Skeletal muscle tissue (tissue), 4 donors: ENCODE measurements around the gene RELB. TPM values are rescaled to one million over a fixed set of nuclear protein-coding genes. Genes with fewer than 3 reads are reported as not detected.

ENCODE experiments used
- H3K27ac ChIP-seq: one replicate; pipeline ENCODE4 v1.7.0; 2013; ENCODE audit warnings: mild to moderate bottlenecking, low read depth, low read length, inconsistent platforms
- H3K27me3 ChIP-seq, 3 donors: one replicate each; pipeline ENCODE4 v1.7.0; 2013; ENCODE audit warnings: low read length in 3 of 3; ENCODE audit not compliant: control insufficient read depth in 3 of 3, insufficient read depth in 3 of 3
- H3K36me3 ChIP-seq, 3 donors: one replicate each; pipeline ENCODE4 v1.7.0; 2013; ENCODE audit warnings: low read length in 3 of 3; ENCODE audit not compliant: control insufficient read depth in 3 of 3, insufficient read depth in 3 of 3
- H3K4me1 ChIP-seq, 3 donors: one replicate each; pipeline ENCODE4 v1.7.0; 2013; ENCODE audit warnings: low read length in 3 of 3, mild to moderate bottlenecking in 3 of 3; ENCODE audit not compliant: control insufficient read depth in 3 of 3, insufficient read depth in 3 of 3
- H3K4me3 ChIP-seq, 3 donors: one replicate each; pipeline ENCODE4 v1.7.0; 2013; ENCODE audit warnings: low read length in 3 of 3
- H3K9ac ChIP-seq, 3 donors: one replicate each; pipeline ENCODE4 v1.7.0; 2013; ENCODE audit warnings: low read length in 3 of 3, mild to moderate bottlenecking in 3 of 3, moderate library complexity in 2 of 3, low read depth in 1 of 3
- H3K9me3 ChIP-seq, 3 donors: one replicate each; pipeline ENCODE4 v1.7.0; 2013; ENCODE audit warnings: low read length in 3 of 3; ENCODE audit not compliant: control insufficient read depth in 3 of 3
- total RNA-seq: library from RNA; depleted of rRNA; stranded (reverse); fragments of >200 nt; gene quantifications from one replicate; pipeline ENCODE4 v1.2.3, GENCODE V29; 2014
- donor health status: Osteomylitis.

RELB gene
- total RNA-seq, 1 donor from 2014 or later: 7.8 TPM

- Histone ChIP-seq H3K27me3 (no peaks in the 10 kb centered on the region), H3K9ac (no peak overlapping the region), H3K9me3 (no peaks in the 10 kb centered on the region), H3K4me3 (no peak overlapping the region), H3K27ac (no peak overlapping the region), H3K36me3 (peaks cover 43 to 53% (median 44%) of the 10 kb centered on the region in 3 donors), H3K4me1 (no peaks in the 10 kb centered on the region)
Measured at GRCh38 chr19:44985445-44985844, 15.8 kb upstream of the RELB start.

- Histone ChIP-seq H3K9me3 (no peaks in the 10 kb centered on the region), H3K4me1 (no peaks in the 10 kb centered on the region), H3K27ac (no peak overlapping the region), H3K4me3 (no peak overlapping the region), H3K9ac (no peak overlapping the region), H3K36me3 (peaks cover 51 to 61% (median 53%) of the 10 kb centered on the region in 3 donors), H3K27me3 (no peaks in the 10 kb centered on the region)
Measured at GRCh38 chr19:44986389-44986788, 14.9 kb upstream of the RELB start.

- H3K9ac ChIP-seq: no peak overlapping the region
- no peaks in the 10 kb centered on the region for H3K4me1 ChIP-seq
- H3K9me3 ChIP-seq: no peaks in the 10 kb centered on the region
- H3K4me3 ChIP-seq: no peak overlapping the region
- peaks cover 58 to 66% (median 60%) of the 10 kb centered on the region in 3 donors for H3K36me3 ChIP-seq
- H3K27me3 ChIP-seq: no peaks in the 10 kb centered on the region
- no peak overlapping the region for H3K27ac ChIP-seq
Measured at GRCh38 chr19:44987148-44987675, 14.1 kb upstream of the RELB start.

- Histone ChIP-seq H3K9me3 (no peaks in the 10 kb centered on the region), H3K27ac (no peak overlapping the region), H3K4me1 (no peaks in the 10 kb centered on the region), H3K9ac (no peak overlapping the region), H3K4me3 (no peak overlapping the region), H3K27me3 (no peaks in the 10 kb centered on the region), H3K36me3 (peaks cover 58 to 67% (median 64%) of the 10 kb centered on the region in 3 donors)
Measured at GRCh38 chr19:44988273-44988672, 13.0 kb upstream of the RELB start.

- no peak overlapping the region for H3K27ac ChIP-seq
- no peaks in the 10 kb centered on the region for H3K9me3 ChIP-seq
- peaks cover 58 to 67% (median 64%) of the 10 kb centered on the region in 3 donors for H3K36me3 ChIP-seq
- H3K4me3 ChIP-seq: no peak overlapping the region
- no peaks in the 10 kb centered on the region for H3K4me1 ChIP-seq
- H3K9ac ChIP-seq: no peak overlapping the region
- no peaks in the 10 kb centered on the region for H3K27me3 ChIP-seq
Measured at GRCh38 chr19:44988896-44989556, 12.2 kb upstream of the RELB start.

- no peaks in the 10 kb centered on the region for H3K27me3 ChIP-seq
- no peaks in the 10 kb centered on the region for H3K4me1 ChIP-seq
- H3K27ac ChIP-seq: no peak overlapping the region
- no peak overlapping the region for H3K9ac ChIP-seq
- H3K36me3 ChIP-seq: peaks cover 51 to 56% (median 55%) of the 10 kb centered on the region in 3 donors
- no peak overlapping the region for H3K4me3 ChIP-seq
- H3K9me3 ChIP-seq: no peaks in the 10 kb centered on the region
Measured at GRCh38 chr19:44990459-44990858, 10.8 kb upstream of the RELB start.

- Histone ChIP-seq H3K4me3 (no peak overlapping the region), H3K9me3 (no peaks in the 10 kb centered on the region), H3K27ac (no peak overlapping the region), H3K27me3 (no peaks in the 10 kb centered on the region), H3K36me3 (peaks cover 50 to 55% (median 51%) of the 10 kb centered on the region in 3 donors), H3K9ac (no peak overlapping the region), H3K4me1 (no peaks in the 10 kb centered on the region)
Measured at GRCh38 chr19:44990966-44991365, 10.3 kb upstream of the RELB start.

- no peaks in the 10 kb centered on the region for H3K4me1 ChIP-seq
- H3K4me3 ChIP-seq: no peak overlapping the region
- peaks cover 37 to 41% (median 37%) of the 10 kb centered on the region in 3 donors for H3K36me3 ChIP-seq
- no peak overlapping the region for H3K9ac ChIP-seq
- no peak overlapping the region for H3K27ac ChIP-seq
- H3K27me3 ChIP-seq: no peaks in the 10 kb centered on the region
- H3K9me3 ChIP-seq: no peaks in the 10 kb centered on the region
Measured at GRCh38 chr19:44992336-44993163, 8.7 kb upstream of the RELB start.

GRCh38 chr19:44993526-44993925 is 7.7 kb upstream of the RELB start:
- Histone ChIP-seq H3K4me3 (no peak overlapping the region), H3K27me3 (no peaks in the 10 kb centered on the region), H3K36me3 (peaks cover 32 to 34% (median 32%) of the 10 kb centered on the region in 3 donors), H3K9ac (no peak overlapping the region), H3K9me3 (no peaks in the 10 kb centered on the region), H3K4me1 (no peaks in the 10 kb centered on the region), H3K27ac (no peak overlapping the region)
